ENCODE data around the gene ZNF442. TPM values are rescaled to one million over a fixed set of nuclear protein-coding genes. Genes with fewer than 3 reads are reported as not detected.

Gene ZNF442
- total and polyA plus RNA-seq, 2 donors (not counting 1 experiment from before 2014, with no cell fraction given), result 0.81 to 5.1 TPM

GRCh38 chr19:12350890-12351197, 14.6 kb downstream of the ZNF442 start:
- Histone ChIP-seq H2AFZ (ENCODE audit: low read length) (no peak overlapping the region), H3K27ac (ENCODE audit: insufficient read depth, low read length) (no peak overlapping the region), H3K36me3 (ENCODE audit: control insufficient read depth, insufficient read depth, low read length) (no peaks in the 10 kb centered on the region), H3K9ac (ENCODE audit: insufficient read depth, low read length) (no peak overlapping the region), H3K9me3 (ENCODE audit: control insufficient read depth, insufficient read depth, low read depth, low read length) (peaks cover 2% of the 10 kb centered on the region), H3K4me3 (replicated peaks in 1 of 4; ENCODE audit: control extremely low read depth in 1 of 4, insufficient read depth in 1 of 4, low read depth in 3 of 4, low read length in 4 of 4) (no peak overlapping the region), H3K4me2 (ENCODE audit: extremely low read depth, insufficient read depth, low read length) (no peak overlapping the region), H3K27me3 (ENCODE audit: control insufficient read depth, insufficient read depth, low read length) (no peaks in the 10 kb centered on the region), H3K79me2 (ENCODE audit: control insufficient read depth, insufficient read depth, low read length) (no peaks in the 10 kb centered on the region), H4K20me1 (ENCODE audit: control insufficient read depth, extremely low read depth, insufficient read depth, low read length) (no peaks in the 10 kb centered on the region), H3K4me1 (ENCODE audit: control insufficient read depth, extremely low read depth, insufficient read depth, low read length) (no peaks in the 10 kb centered on the region)
- DNase-seq (ENCODE audit: low read depth in 2 of 2), result peak in 1 of 2 donors; percentile 5
- TF ChIP-seq EZH2 (IDR thresholded peaks at IDR 0.05; ENCODE audit: low read length, missing control alignments) (no peak), CTCF (conservative IDR thresholded peaks at IDR 0.05 in 1 of 2, IDR thresholded peaks at IDR 0.05 in 1 of 2; ENCODE audit: low read depth in 1 of 2, low read length in 2 of 2) (no peak)

DNA sequence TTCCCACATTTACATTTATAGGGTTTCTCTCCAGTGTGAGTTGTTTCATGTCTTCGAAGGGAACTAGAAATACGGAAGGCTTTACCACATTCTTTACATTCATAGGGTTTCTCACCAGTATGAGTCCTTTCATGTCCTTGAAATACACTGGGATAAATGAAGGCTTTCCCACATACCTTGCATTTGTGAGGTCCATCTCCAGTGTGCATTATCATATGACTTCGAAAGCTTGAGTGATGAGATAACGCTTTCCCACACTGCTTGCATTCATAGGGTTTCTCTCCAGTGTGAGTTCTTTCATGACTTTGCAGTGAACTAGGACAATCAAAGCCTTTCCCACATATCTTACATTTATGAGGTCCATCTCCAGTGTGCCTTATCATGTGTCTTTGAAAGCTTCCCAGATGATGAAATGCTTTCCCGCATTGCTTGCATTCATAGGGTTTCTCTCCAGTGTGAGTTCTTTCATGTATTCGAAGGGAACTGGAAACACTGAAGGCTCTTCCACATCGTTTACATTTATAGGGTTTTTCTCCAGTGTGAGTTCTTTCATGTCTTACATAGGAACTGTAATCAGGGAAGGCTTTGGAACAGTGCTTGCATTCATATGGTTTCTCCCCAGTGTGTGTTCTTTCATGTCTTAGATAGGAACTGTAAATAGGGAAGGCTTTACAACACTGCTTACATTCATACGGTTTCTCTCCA, 15.1 kb downstream of the ZNF442 start:
- Histone ChIP-seq H3K4me1 (ENCODE audit: control insufficient read depth, extremely low read depth, insufficient read depth, low read length) (no peaks in the 10 kb centered on the region), H3K27ac (ENCODE audit: insufficient read depth, low read length) (no peak overlapping the region), H3K4me3 (replicated peaks in 1 of 4; ENCODE audit: control extremely low read depth in 1 of 4, insufficient read depth in 1 of 4, low read depth in 3 of 4, low read length in 4 of 4) (no peak overlapping the region), H3K79me2 (ENCODE audit: control insufficient read depth, insufficient read depth, low read length) (no peaks in the 10 kb centered on the region), H3K36me3 (ENCODE audit: control insufficient read depth, insufficient read depth, low read length) (no peaks in the 10 kb centered on the region), H3K9me3 (ENCODE audit: control insufficient read depth, insufficient read depth, low read depth, low read length) (peaks cover 2% of the 10 kb centered on the region), H3K27me3 (ENCODE audit: control insufficient read depth, insufficient read depth, low read length) (no peaks in the 10 kb centered on the region), H4K20me1 (ENCODE audit: control insufficient read depth, extremely low read depth, insufficient read depth, low read length) (no peaks in the 10 kb centered on the region), H3K4me2 (ENCODE audit: extremely low read depth, insufficient read depth, low read length) (no peak overlapping the region), H2AFZ (ENCODE audit: low read length) (no peak overlapping the region), H3K9ac (ENCODE audit: insufficient read depth, low read length) (no peak overlapping the region)
- DNase-seq (ENCODE audit: low read depth in 2 of 2), result peak in 1 of 2 donors; percentile 3
- TF ChIP-seq CTCF (conservative IDR thresholded peaks at IDR 0.05 in 1 of 2, IDR thresholded peaks at IDR 0.05 in 1 of 2; ENCODE audit: low read depth in 1 of 2, low read length in 2 of 2) (no peak), EZH2 (IDR thresholded peaks at IDR 0.05; ENCODE audit: low read length, missing control alignments) (no peak)

GRCh38 chr19:12346896-12347295, 18.6 kb downstream of the ZNF442 start:
- Histone ChIP-seq H2AFZ (ENCODE audit: low read length) (no peak overlapping the region), H3K27me3 (ENCODE audit: control insufficient read depth, insufficient read depth, low read length) (no peaks in the 10 kb centered on the region), H3K27ac (ENCODE audit: insufficient read depth, low read length) (no peak overlapping the region), H3K79me2 (ENCODE audit: control insufficient read depth, insufficient read depth, low read length) (no peaks in the 10 kb centered on the region), H3K36me3 (ENCODE audit: control insufficient read depth, insufficient read depth, low read length) (no peaks in the 10 kb centered on the region), H3K4me3 (replicated peaks in 1 of 4; ENCODE audit: control extremely low read depth in 1 of 4, insufficient read depth in 1 of 4, low read depth in 3 of 4, low read length in 4 of 4) (no peak overlapping the region), H4K20me1 (ENCODE audit: control insufficient read depth, extremely low read depth, insufficient read depth, low read length) (no peaks in the 10 kb centered on the region), H3K9me3 (ENCODE audit: control insufficient read depth, insufficient read depth, low read depth, low read length) (peaks cover 2% of the 10 kb centered on the region), H3K4me1 (ENCODE audit: control insufficient read depth, extremely low read depth, insufficient read depth, low read length) (no peaks in the 10 kb centered on the region), H3K4me2 (ENCODE audit: extremely low read depth, insufficient read depth, low read length) (no peak overlapping the region), H3K9ac (ENCODE audit: insufficient read depth, low read length) (no peak overlapping the region)
- no peak for TF ChIP-seq EZH2 (IDR thresholded peaks at IDR 0.05; ENCODE audit: low read length, missing control alignments)
- no peak for TF ChIP-seq CTCF (conservative IDR thresholded peaks at IDR 0.05 in 1 of 2, IDR thresholded peaks at IDR 0.05 in 1 of 2; ENCODE audit: low read depth in 1 of 2, low read length in 2 of 2)
- DNase-seq (ENCODE audit: low read depth in 2 of 2), result no peak

All from fibroblast of lung (primary cell).